Fibroblast of pulmonary artery (primary cell): Measurements from ENCODE around the gene PPP2R5A.
A peak's percentile ranks its signal among the peaks of the same experiment; 100 is the strongest.

ENCODE experiments used
- DNase-seq: peaks from one replicate; pipeline ENCODE4 v3.0.0-alpha.2; 2010; ENCODE audit warnings: low read depth
- H3K4me3 ChIP-seq: replicated peaks from 2 replicates; pipeline ENCODE4 v1.5.1; 2011; ENCODE audit warnings: low read depth, mild to moderate bottlenecking, control low read depth, low read length, moderate library complexity
- CTCF ChIP-seq: IDR thresholded peaks from 2 replicates; pipeline ENCODE4 v1.5.1; 2011; ENCODE audit warnings: mild to moderate bottlenecking, control low read depth, low read length, inconsistent platforms; ENCODE audit errors: missing control alignments

PPP2R5A gene

GRCh38 chr1:212267017-212267416 is 18.2 kb upstream of the PPP2R5A start:
- no peak for DNase-seq
- no peak overlapping the region for H3K4me3 ChIP-seq
- TF ChIP-seq CTCF = no peak

- no peak for TF ChIP-seq CTCF
- no peak overlapping the region for H3K4me3 ChIP-seq
- no peak for DNase-seq
Measured at GRCh38 chr1:212267460-212267859, 17.8 kb upstream of the PPP2R5A start.

- no peak for DNase-seq
- TF ChIP-seq CTCF = no peak
- no peak overlapping the region for H3K4me3 ChIP-seq
Measured at GRCh38 chr1:212269306-212269705, 15.9 kb upstream of the PPP2R5A start.

- TF ChIP-seq CTCF = no peak
- H3K4me3 ChIP-seq = no peak overlapping the region
- DNase-seq = no peak
Measured at GRCh38 chr1:212270564-212270963, 14.6 kb upstream of the PPP2R5A start.

- no peak overlapping the region for H3K4me3 ChIP-seq
- no peak for TF ChIP-seq CTCF
- no peak for DNase-seq
Measured at GRCh38 chr1:212271234-212271633, 14.0 kb upstream of the PPP2R5A start.

- TF ChIP-seq CTCF = no peak
- DNase-seq = no peak
Measured at GRCh38 chr1:212271823-212272485, 13.3 kb upstream of the PPP2R5A start.

GRCh38 chr1:212281590-212281989 is 3.6 kb upstream of the PPP2R5A start:
- DNase-seq = peak; percentile 81
- H3K4me3 ChIP-seq = no peak overlapping the region
- no peak for TF ChIP-seq CTCF

More at GRCh38 chr1:212271823-212272485, 13.3 kb upstream of the PPP2R5A start:
- H3K4me3 ChIP-seq = no peak overlapping the region
